K562 (cell line): ENCODE measurements around the gene MAP2K3. TPM values are rescaled to one million over a fixed set of nuclear protein-coding genes. Genes with fewer than 3 reads are reported as not detected.

Experiments used
- ATAC-seq: fragments of 200-7000 bp; cut with Tn5 transposase; 3 replicates; pipeline ENCODE4 v1.9.1; 2020; ENCODE audit warnings: moderate library complexity
- BruUV-seq: library from RNA; stranded (reverse); fragments of 400-500 nt; replicated peaks from 2 replicates; lab custom pipeline; 2021; lab: Mats Ljungman, UMichigan
- CTCF ChIA-PET: fragments of 300-600 bp; formaldehyde crosslinking; extraction: SDS; loops from one replicate; lab custom pipeline; 2021; ENCODE audit warnings: low intra/inter-chr PET ratio; lab: Yijun Ruan, JAX
- POLR2A ChIA-PET: fragments of 300-600, 350-650 bp; sonication (Branson Sonifier 250); formaldehyde crosslinking; extraction: SDS; loops from one replicate; lab custom pipeline; 2021; ENCODE audit warnings: antibody characterized with exemption, inconsistent platforms; lab: Yijun Ruan, JAX
- DNase-seq, 4 experiments: peaks; one replicate each; pipeline versions ENCODE4 v3.0.0 to v3.0.0-alpha.2; 2011 to 2018; ENCODE audit warnings: low spot score in 3 of 4, mixed read lengths in 3 of 4; ENCODE audit errors: extremely low read depth in 1 of 4
- FAIRE-seq: peaks from 2 replicates; lab custom pipeline; 2011; peaks lifted over from hg19 to GRCh38; lab: Jason Lieb, UNC
- H2AFZ ChIP-seq: 2 replicates; pipeline ENCODE4 v1.6.0; 2011; ENCODE audit warnings: low read depth, low read length, control low read depth, inconsistent platforms
- H3K27ac ChIP-seq: fragments of 200-600 bp; 3 replicates; pipeline ENCODE4 v1.8.0; 2011; ENCODE audit warnings: low read depth, mild to moderate bottlenecking, control low read depth, inconsistent platforms, low read length, moderate library complexity, mixed read lengths; ENCODE audit errors: extremely low read depth
- H3K27me3 ChIP-seq, 2 experiments: fragments of 300-600 bp in 1 of 2; 2 replicates in 1 of 2; 3 replicates in 1 of 2; pipeline versions ENCODE4 v1.6.0 to v1.8.0; 2011; ENCODE audit warnings: inconsistent platforms in 2 of 2, low read length in 2 of 2, mild to moderate bottlenecking in 1 of 2, mixed read lengths in 1 of 2, moderate library complexity in 1 of 2; ENCODE audit not compliant: control insufficient read depth in 2 of 2, insufficient read depth in 2 of 2
- H3K36me3 ChIP-seq: fragments of 300-600 bp; 3 replicates; pipeline ENCODE4 v1.8.0; 2011; ENCODE audit warnings: mild to moderate bottlenecking, low read length, inconsistent platforms; ENCODE audit not compliant: control insufficient read depth, insufficient read depth
- H3K4me1 ChIP-seq, 2 experiments: fragments of 200-600 bp in 1 of 2; replicated peaks in 1 of 2; 2 replicates in 1 of 2; 3 replicates in 1 of 2; pipeline versions ENCODE4 v1.5.1 to v1.8.0; 2011; ENCODE audit warnings: inconsistent platforms in 2 of 2, low read length in 2 of 2, mild to moderate bottlenecking in 1 of 2, mixed read lengths in 1 of 2, moderate library complexity in 1 of 2; ENCODE audit not compliant: control insufficient read depth in 2 of 2, insufficient read depth in 2 of 2
- H3K4me2 ChIP-seq: 2 replicates; pipeline ENCODE4 v1.6.1; 2011; ENCODE audit warnings: low read length, control low read depth, inconsistent platforms, mixed read lengths; ENCODE audit not compliant: insufficient read depth
- H3K4me3 ChIP-seq: fragments of 200-600 bp; sonication (generic), shearing (Covaris generic); 2 replicates; pipeline ENCODE4 v1.5.1; 2016; ENCODE audit warnings: control low read depth, inconsistent platforms
- H3K79me2 ChIP-seq: fragments of 200-600 bp; 3 replicates; pipeline ENCODE4 v1.8.0; 2011; ENCODE audit warnings: low read length, inconsistent platforms; ENCODE audit not compliant: control insufficient read depth, insufficient read depth
- H3K9ac ChIP-seq, 2 experiments: 2 replicates each; pipeline versions ENCODE4 v1.6.0 to v1.6.1; 2011; ENCODE audit warnings: low read depth in 2 of 2, low read length in 2 of 2, control low read depth in 1 of 2, inconsistent platforms in 1 of 2, mild to moderate bottlenecking in 1 of 2, mixed read lengths in 1 of 2; ENCODE audit not compliant: insufficient read depth in 1 of 2
- H3K9me1 ChIP-seq: one replicate; pipeline ENCODE4 v1.6.0; 2011; ENCODE audit warnings: inconsistent platforms, mild to moderate bottlenecking, low read length, moderate library complexity; ENCODE audit not compliant: control insufficient read depth, insufficient read depth
- H3K9me3 ChIP-seq: replicated peaks from 2 replicates; pipeline ENCODE4 v1.5.1; 2011; ENCODE audit warnings: low read depth, low read length, inconsistent platforms; ENCODE audit not compliant: control insufficient read depth, insufficient read depth
- H4K20me1 ChIP-seq: replicated peaks from 2 replicates; pipeline ENCODE4 v1.6.1; 2011; ENCODE audit warnings: low read length, inconsistent platforms, mixed read lengths; ENCODE audit not compliant: control insufficient read depth, insufficient read depth
- E2F3 ChIP-seq: fragments of 250-450 bp; sonication (Bioruptor Pico); IDR thresholded peaks from 2 replicates; pipeline ENCODE4 v1.4.0; 2020; ENCODE audit warnings: mild to moderate bottlenecking
- E2F8 ChIP-seq: fragments of 450-650 bp; IDR thresholded peaks from 2 replicates; pipeline ENCODE4 v1.7.1; 2018; ENCODE audit warnings: mild to moderate bottlenecking, low read depth; ENCODE audit not compliant: partially characterized antibody
- FOXA1 ChIP-seq: fragments of 450-650 bp; IDR thresholded peaks from 2 replicates; pipeline ENCODE4 v1.6.1; 2016; ENCODE audit warnings: mild to moderate bottlenecking, borderline replicate concordance
- HOMEZ ChIP-seq: fragments of 250-450 bp; sonication (Bioruptor Pico); IDR thresholded peaks from 2 replicates; pipeline ENCODE4 v1.4.0; 2020; ENCODE audit warnings: mild to moderate bottlenecking, moderate library complexity
- KDM5B ChIP-seq: fragments of 200-600 bp; sonication (generic); IDR thresholded peaks from 2 replicates; pipeline ENCODE4 v1.6.1; 2012; ENCODE audit warnings: low read depth, mild to moderate bottlenecking, moderate library complexity, low read length, control low read depth, inconsistent platforms; ENCODE audit not compliant: insufficient replicate concordance
- KLF13 ChIP-seq: fragments of 450-650 bp; IDR thresholded peaks from 2 replicates; pipeline ENCODE4 v1.6.1; 2016; ENCODE audit warnings: missing genetic modification characterization, low read depth, mild to moderate bottlenecking, missing compliant biosample characterization, moderate library complexity, borderline replicate concordance
- MECOM ChIP-seq: fragments of 250-450 bp; sonication (Bioruptor Pico); IDR thresholded peaks from 2 replicates; pipeline ENCODE4 v1.8.0; 2022; ENCODE audit warnings: inconsistent platforms
- MEF2D ChIP-seq: conservative IDR thresholded peaks from 2 replicates; pipeline ENCODE4 v1.6.1; 2016; ENCODE audit warnings: low read depth, missing genetic modification characterization, missing compliant biosample characterization
- PHB2 ChIP-seq: fragments of 450-650 bp; IDR thresholded peaks from 2 replicates; pipeline ENCODE4 v1.6.1; 2017; ENCODE audit warnings: low read depth
- ZNF263 ChIP-seq: sonication (generic); formaldehyde crosslinking; IDR thresholded peaks from 2 replicates; pipeline ENCODE4 v1.8.0; 2022; ENCODE audit warnings: mild to moderate bottlenecking, missing genetic modification reagents, borderline replicate concordance
- ZNF518B ChIP-seq: fragments of 250-450 bp; sonication (Bioruptor Pico); IDR thresholded peaks from 2 replicates; pipeline ENCODE4 v1.5.0; 2021; ENCODE audit warnings: mild to moderate bottlenecking, moderate library complexity
- ZNF583 ChIP-seq: fragments of 250-450 bp; sonication (Bioruptor Pico); IDR thresholded peaks from 2 replicates; pipeline ENCODE4 v1.4.0; 2020
- ZNF764 ChIP-seq: fragments of 250-450 bp; sonication (Bioruptor Pico); IDR thresholded peaks from 2 replicates; pipeline ENCODE4 v1.4.0; 2020; ENCODE audit warnings: low read depth, mild to moderate bottlenecking, moderate library complexity
- ZSCAN32 ChIP-seq: fragments of 450-650 bp; formaldehyde crosslinking; IDR thresholded peaks from 2 replicates; pipeline ENCODE4 v1.4.0; 2020; ENCODE audit warnings: mild to moderate bottlenecking, moderate library complexity
- WGBS: fragments of 100-300 bp; shearing (Covaris generic); methylation state at CpG from one replicate; pipeline ENCODE4 v1.1.6; 2016; ENCODE audit warnings: low coverage, mixed read lengths; ENCODE audit not compliant: insufficient coverage; ENCODE audit errors: missing lambda C conversion rate; 5-methylcytosine and 5-hydroxymethylcytosine counted together
- in situ Hi-C: fragments of 300-500 bp; cut with MboI; formaldehyde crosslinking; loops from 4 replicates; pipeline ENCODE4 v1.15.0; 2018; ENCODE audit warnings: inconsistent platforms, mixed read lengths
- intact Hi-C: fragments of 100-400 bp; cut with micrococcal nuclease; formaldehyde crosslinking; loops from 2 replicates; pipeline ENCODE4 v1.14.2; 2022
- polyA plus RNA-seq, 8 experiments: library from polyadenylated mRNA; depleted of rRNA in 4 of 8; stranded (reverse) in 5 of 8; unstranded in 3 of 8; fragments of >200 nt; fragmentation: Nextera tagmentation in 2 of 8; fragmentation: Illumina TruSeq in 1 of 8; extraction: Ambion mirVana in 2 of 8; extraction: Trizol in 1 of 8; gene quantifications; 2 replicates each; pipeline versions ENCODE4 v1.2.1 to v1.2.3, GENCODE V29; 2011 to 2014; ENCODE audit warnings: inconsistent platforms in 1 of 8, missing spikeins in 1 of 8
- total RNA-seq, 7 experiments: library from RNA; depleted of rRNA in 6 of 7; stranded (reverse); fragments of >200 nt in 6 of 7; fragmentation: Illumina TruSeq in 2 of 7; extraction: Trizol in 2 of 7; gene quantifications; 2 replicates each; pipeline versions ENCODE4 v1.2.1 to v1.2.3, GENCODE V29; 2011 to 2021; ENCODE audit warnings: low replicate concordance in 1 of 7

Gene MAP2K3
- total and polyA plus RNA-seq, 9 of the 15 experiments (the other 6 are each of a cell fraction or from before 2014, with no cell fraction given): 0.18 to 14.8 (median 3.5) TPM

GRCh38 chr17:21282231-21282630 is 2.3 kb upstream of the MAP2K3 start (continued):
- TF ChIP-seq FOXA1 (no peak), ZNF583 (no peak), ZNF764 (CRISPR knock-in tag) (no peak)

GRCh38 chr17:21282850-21283249 is 1.7 kb upstream of the MAP2K3 start:
- H3K4me1 ChIP-seq: peaks cover 14 to 47% of the 10 kb centered on the region in 2 experiments; a peak in 4 of 5 replicates
- no peaks in the 10 kb centered on the region for H3K27me3 ChIP-seq
- no peaks in the 10 kb centered on the region for H3K9me3 ChIP-seq
- FAIRE-seq (no peak), DNase-seq (no peak), ATAC-seq (no peak)
- H3K4me2 ChIP-seq: no peak overlapping the region
- ChIA-PET POLR2A (interaction anchor here (0.6 kb wide), 1 partner anchor 168 kb away, joined by 3 read pairs; no protein-coding TSS in a partner anchor), CTCF (no interaction called here)
- H3K9ac ChIP-seq: no peak overlapping the region
- H2AFZ ChIP-seq: no peak overlapping the region
- WGBS: 30% methylated on average over 5 of the region's 5 CpGs
- in situ Hi-C loops: loop anchor here (25.0 kb wide), 1 partner anchor 779 kb away; no protein-coding TSS in a partner anchor
- no peaks in the 10 kb centered on the region; the same call in 1 of the 2 replicates for H4K20me1 ChIP-seq
- intact Hi-C loops: loop anchor here (5.0 kb wide), 1 partner anchor 169 kb away; no protein-coding TSS in a partner anchor
- H3K79me2 ChIP-seq: peaks cover 32% of the 10 kb centered on the region
- no peaks in the 10 kb centered on the region for H3K9me1 ChIP-seq
- no peaks in the 10 kb centered on the region for H3K36me3 ChIP-seq
- BruUV-seq: no TSS peak
- H3K27ac ChIP-seq: no peak overlapping the region
- H3K4me3 ChIP-seq: no peak overlapping the region
- TF ChIP-seq MEF2D (tag) (no peak), PHB2 (no peak), KDM5B (no peak), HOMEZ (CRISPR knock-in tag) (no peak), ZNF263 (CRISPR knock-in tag) (no peak), E2F8 (no peak), MECOM (CRISPR knock-in tag) (no peak), KLF13 (no peak), ZNF518B (CRISPR knock-in tag) (no peak), ZSCAN32 (CRISPR knock-in tag) (no peak), E2F3 (no peak)
